Embryonic facial prominence (tissue), 1 donor: ENCODE data around the gene ZSWIM5.
"Not testable (repeated sequence)": the region's sequence is repeated elsewhere in the genome, so short reads cannot be mapped to it uniquely, and the experiment has no call there.

ENCODE experiments used
- DNase-seq: peaks from one replicate; pipeline ENCODE4 v3.0.0-alpha.2; 2016; ENCODE audit errors: extremely low spot score

The ZSWIM5 gene

GRCh38 chr1:45205910-45206721 lies at the start of gene ZSWIM5:
Gene ZSWIM5 (minus strand): TSS chr1:45206605. CDS start chr1:45206350, 255 bp downstream.
- peak; percentile 24 for DNase-seq

- no peak for DNase-seq
Measured at GRCh38 chr1:45254490-45254889, 48.1 kb upstream of the ZSWIM5 start.

DNA sequence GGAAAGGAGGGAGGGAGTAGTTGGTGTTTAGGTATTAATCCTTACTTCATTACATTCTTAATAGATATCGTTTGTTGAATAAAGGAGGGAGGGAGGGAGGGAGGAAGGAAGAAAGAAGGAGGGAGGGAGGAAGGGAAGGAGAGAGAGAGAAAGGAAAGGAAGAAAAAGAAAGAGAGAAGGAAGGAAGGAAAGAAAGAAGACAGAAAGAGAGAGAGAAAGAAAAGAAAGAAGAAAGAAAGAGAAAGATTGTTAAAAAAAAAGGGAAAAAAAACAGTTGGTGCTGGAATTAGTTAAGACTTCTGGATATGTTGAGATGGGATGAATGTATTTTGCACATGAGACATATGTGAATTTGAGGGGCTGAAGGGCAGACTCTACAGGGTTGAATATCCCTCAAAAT lies 44.1 kb upstream of the ZSWIM5 start:
- no peak for DNase-seq

- not testable (repeated sequence) for DNase-seq
Measured at GRCh38 chr1:45248004-45248403, 41.6 kb upstream of the ZSWIM5 start.

DNA sequence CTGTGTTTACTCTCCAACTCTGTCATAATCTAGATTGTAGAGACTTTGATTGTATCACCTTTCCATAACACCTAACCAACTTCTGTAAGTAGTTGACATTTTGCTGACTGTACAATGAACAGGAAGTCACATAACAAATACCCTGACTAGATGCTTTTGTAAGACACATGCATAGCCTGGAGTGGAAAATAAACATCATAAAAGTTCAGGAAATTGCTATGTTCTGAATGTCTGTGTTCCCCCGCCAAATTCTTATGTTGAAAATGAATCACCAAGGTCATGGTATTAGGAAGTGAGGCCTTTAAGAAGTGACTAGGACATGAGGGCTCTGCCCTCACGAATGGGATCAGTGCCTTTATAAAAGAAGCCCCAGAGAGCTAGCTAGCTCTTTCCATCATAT lies 40.4 kb upstream of the ZSWIM5 start:
- DNase-seq: no peak

GRCh38 chr1:45246359-45246758 lies 40.0 kb upstream of the ZSWIM5 start:
- not testable (repeated sequence) for DNase-seq

- no peak for DNase-seq
Measured at GRCh38 chr1:45244660-45245059, 38.3 kb upstream of the ZSWIM5 start.

- no peak for DNase-seq
Measured at GRCh38 chr1:45243476-45244343, 37.3 kb upstream of the ZSWIM5 start.

DNA sequence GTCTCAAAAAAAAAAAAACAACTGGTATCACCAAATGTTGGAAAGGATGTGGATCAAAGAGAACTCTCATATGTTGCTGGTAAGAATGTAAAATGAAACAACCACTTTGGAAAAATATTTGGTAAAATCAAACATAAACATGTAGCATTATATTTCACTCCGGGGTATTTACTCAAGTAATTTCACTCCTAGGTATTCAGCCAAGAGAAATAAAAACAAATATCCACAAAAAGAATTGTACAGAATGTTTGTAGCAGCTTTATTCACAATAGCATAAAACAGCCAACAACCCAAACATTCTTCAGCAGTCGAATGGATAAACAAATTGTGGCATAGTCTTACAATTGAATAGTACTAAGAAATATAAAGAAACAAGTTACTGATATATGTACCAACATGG lies 32.4 kb upstream of the ZSWIM5 start:
- DNase-seq: no peak

DNA sequence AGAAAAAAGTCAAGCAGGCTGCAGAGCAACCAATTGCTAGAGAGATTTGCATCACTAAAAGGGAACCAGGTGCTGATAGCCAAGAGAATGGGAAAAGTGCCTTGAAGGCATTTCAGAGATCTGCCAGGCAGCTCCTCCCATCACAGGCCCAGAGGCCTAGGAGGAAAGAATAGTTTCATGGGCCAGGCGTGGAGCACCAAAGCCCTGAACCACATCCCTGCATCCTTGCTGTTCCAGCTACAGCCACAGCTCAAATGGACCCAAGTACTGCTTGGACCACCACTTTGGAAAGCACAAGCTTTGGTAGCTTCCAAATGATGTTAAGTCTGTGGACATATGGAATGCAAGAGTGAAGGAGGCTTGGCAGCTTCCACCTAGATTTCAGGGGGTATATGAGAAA lies 29.7 kb upstream of the ZSWIM5 start:
- DNase-seq: no peak

DNA sequence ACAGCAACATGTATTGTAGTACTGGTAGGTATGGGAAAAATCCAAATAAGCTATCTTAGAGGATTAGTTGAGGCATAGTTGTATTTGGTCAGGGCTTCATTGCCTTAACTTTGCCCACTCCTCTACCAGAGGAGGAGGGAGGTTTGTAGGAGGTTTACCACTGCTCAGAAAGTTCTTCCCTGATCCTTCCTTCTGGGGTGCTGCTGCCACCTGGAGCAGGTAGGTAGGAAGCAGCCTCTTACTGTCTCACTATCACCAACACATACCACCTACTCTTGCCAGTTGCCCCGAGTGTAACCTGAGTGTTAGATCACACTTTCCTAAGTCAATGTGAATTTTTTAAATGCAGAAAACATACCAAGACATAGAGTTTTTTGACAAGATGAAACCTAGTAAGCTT lies 24.1 kb upstream of the ZSWIM5 start:
- DNase-seq: no peak

GRCh38 chr1:45225598-45225997 lies 19.2 kb upstream of the ZSWIM5 start:
- DNase-seq: no peak

DNA sequence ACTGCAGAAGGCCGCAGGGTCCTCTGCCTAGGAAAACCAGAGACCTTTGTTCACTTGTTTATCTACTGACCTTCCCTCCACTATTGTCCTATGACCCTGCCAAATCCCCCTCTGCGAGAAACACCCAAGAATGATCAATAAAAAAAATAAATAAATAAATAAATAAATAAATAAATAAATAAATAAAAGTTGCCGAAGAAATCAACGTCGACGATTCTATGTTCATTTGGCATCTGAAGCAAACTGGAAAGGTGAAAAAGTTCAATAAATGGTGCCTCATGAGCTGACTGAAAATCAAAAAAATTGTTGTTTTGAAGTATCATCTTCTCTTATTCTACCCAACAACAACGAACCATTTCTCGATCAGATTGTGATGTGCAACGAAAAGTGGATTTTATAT lies 17.3 kb upstream of the ZSWIM5 start:
- DNase-seq: not testable (repeated sequence)

- DNase-seq: no peak
Measured at GRCh38 chr1:45221716-45222115, 15.3 kb upstream of the ZSWIM5 start.

DNA sequence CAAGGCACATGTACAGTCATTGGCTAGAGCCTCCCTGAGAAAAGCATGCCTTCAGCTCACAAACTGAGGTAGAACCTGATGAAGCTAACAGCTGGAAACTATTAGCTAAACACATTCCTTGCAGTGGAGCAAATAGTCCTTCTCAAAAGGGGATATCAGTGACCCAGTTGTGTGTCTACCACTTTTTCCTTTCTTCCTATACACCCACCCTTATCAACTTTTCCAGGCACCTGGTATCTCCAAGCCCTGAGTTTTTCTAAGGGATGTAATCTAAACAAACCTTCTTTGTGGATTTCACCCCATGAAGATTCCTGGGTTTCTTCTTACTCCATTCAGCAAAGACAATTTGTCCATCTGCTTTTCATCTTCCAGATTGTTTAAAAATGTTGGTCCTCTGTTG lies 10.5 kb upstream of the ZSWIM5 start:
- DNase-seq: no peak

DNA sequence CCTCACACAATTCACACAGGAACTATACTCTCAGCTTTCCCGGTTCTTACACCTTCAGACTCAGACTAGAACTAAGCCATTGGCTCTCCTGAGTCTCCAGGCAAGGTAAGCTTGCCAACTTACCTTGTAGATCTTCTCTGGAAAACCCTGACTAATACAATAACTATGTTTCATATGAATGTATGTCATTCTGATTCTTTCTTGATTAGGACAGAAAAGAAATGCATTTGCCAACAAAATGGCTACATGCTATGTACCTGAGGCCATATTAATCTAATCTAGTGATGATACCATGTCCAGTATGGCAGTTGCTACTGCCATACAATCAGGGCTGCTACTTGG lies 9.8 kb upstream of the ZSWIM5 start:
- DNase-seq: no peak

DNA sequence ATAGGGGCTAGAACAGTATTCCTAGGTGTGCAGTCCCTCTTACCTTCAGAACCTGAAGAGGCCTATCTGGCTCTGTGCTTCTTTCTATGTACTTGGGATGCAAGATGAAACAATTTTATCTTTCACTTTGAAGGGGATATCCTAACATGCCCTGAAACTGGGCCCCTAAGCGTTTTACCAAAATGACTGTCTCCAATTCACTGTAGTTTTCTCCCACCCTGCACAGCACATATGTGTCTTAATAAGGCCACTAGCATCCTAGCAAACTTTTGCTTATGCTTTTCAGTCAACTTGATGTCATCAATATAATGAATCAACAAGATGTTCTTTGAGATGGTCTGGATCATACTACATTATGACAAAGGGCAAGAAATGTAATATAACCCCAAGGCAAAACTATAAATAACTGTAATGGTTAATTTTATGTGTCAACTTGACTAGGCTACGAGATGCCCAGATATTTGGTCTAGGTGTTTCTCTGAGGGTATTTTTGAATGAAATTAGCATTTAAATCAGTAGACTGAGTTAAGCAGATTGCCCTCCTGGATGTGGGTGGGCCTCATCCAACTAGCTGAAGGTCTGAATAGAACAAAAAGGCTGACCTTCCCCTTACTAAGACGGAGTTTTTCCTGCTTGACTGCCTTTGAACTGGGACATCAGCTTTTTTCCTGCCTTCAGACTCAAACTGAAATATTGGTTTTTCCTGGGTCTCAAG lies 9.2 kb upstream of the ZSWIM5 start:
- DNase-seq: no peak

GRCh38 chr1:45213892-45214291 lies 7.5 kb upstream of the ZSWIM5 start:
- DNase-seq: no peak

DNA sequence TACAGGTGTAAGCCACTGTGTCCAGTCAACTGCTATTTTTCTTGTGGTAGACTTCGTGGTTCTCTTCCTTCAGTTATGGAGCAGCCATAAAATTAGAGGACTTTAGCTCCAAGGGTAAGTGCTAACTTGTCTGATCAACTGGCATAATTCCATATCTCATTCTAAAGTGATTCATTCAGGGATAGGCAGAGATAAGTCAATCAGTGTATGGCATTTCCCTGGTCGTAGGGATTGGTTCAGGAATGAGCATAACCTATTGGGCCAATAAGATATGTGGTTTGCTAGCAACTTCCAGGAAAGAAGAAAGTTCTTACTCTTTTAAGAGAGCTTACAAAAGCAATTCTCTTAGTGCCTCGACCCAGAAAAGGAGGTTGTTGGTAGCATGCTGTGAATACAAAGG lies 4.7 kb upstream of the ZSWIM5 start:
- DNase-seq: no peak

DNA sequence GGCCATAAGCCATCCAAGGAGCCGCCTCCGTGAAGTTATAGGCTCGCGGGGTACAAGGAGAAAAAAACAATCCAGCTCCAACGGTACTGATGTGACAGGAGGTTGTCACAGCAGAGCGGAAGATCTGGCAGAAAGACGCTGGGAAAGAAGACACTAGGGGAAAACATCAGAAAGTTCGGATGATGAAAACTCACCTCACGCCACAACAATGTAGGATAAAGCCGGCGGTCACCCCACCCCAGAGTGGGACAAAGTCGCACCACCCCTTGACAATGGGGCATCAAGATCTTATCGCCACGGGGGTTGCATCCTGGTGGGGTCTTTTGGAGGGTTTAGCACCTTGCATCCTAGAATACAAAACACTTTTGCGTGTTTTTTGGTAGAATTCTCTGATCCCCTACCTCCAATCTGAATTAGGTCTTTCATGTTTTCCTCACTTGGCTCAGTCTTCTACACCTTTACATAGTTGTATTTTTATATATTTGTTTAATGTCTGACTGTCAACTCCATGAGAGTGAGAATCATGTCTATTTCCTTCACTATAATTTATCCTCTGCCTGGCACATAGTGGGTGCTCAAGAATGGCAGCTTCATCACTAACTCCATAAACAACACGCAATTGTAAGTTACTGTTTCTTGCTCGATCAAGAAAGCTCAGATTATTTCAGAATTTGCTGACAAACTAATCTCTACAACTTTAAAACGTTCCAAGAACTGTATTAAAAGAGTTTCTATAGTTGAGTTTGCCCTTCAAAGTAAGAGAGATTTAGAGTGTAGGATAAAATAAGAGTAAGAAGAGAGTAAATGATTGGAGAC lies 611 bp upstream of the ZSWIM5 start:
- no peak for DNase-seq
